ENCODE measurements around the gene CORIN. TPM values are rescaled to one million over a fixed set of nuclear protein-coding genes. Genes with fewer than 3 reads are reported as not detected.

Gene CORIN
- total RNA-seq, 1 experiment from 2014 or later, result not detected

- no TSS peak for BruUV-seq (replicated peaks)
These were observed 270.9 kb downstream of the CORIN start for GRCh38 chr4:47566969-47567368.

GRCh38 chr4:47566566-47566965 lies 271.3 kb downstream of the CORIN start:
- no peaks in the 10 kb centered on the region for H3K9me3 ChIP-seq (ENCODE audit: low read depth, low read length, poor library complexity, severe bottlenecking)
- H3K36me3 ChIP-seq (ENCODE audit: insufficient read depth, low read length, poor library complexity, severe bottlenecking), result no peaks in the 10 kb centered on the region
- H3K4me1 ChIP-seq (ENCODE audit: insufficient read depth, low read length, poor library complexity, severe bottlenecking), result no peaks in the 10 kb centered on the region
- BruUV-seq (replicated peaks), result no TSS peak
- no peak for DNase-seq (ENCODE audit: low spot score)
- H3K4me3 ChIP-seq (ENCODE audit: low read depth, low read length, poor library complexity, severe bottlenecking), result no peak overlapping the region
- POLR2A ChIA-PET (ENCODE audit: low non-redundant PET), result no interaction called here
- intact Hi-C loops (cut with micrococcal nuclease; ENCODE audit: unreplicated experiment), result loop anchor here (10.0 kb wide), 1 partner anchor 722 kb away; no protein-coding TSS in a partner anchor
- TF ChIP-seq EZH2 (IDR thresholded peaks at IDR 0.05; ENCODE audit: borderline replicate concordance, low read depth, low read length, poor library complexity, severe bottlenecking), result no peak
- TF ChIP-seq CTCF (conservative IDR thresholded peaks at IDR 0.05; ENCODE audit: low read depth, low read length), result no peak
- H3K27me3 ChIP-seq (replicated peaks; ENCODE audit: insufficient read depth, low read depth, low read length, poor library complexity), result no peaks in the 10 kb centered on the region
- no peak overlapping the region for H3K27ac ChIP-seq (ENCODE audit: low read depth, low read length, poor library complexity, severe bottlenecking)
- CTCF ChIA-PET, result no interaction called here

More at GRCh38 chr4:47566969-47567368, 270.9 kb downstream of the CORIN start:
- ChIA-PET CTCF (no interaction called here), POLR2A (ENCODE audit: low non-redundant PET) (no interaction called here)
- DNase-seq (ENCODE audit: low spot score), result no peak
- Histone ChIP-seq H3K4me3 (ENCODE audit: low read depth, low read length, poor library complexity, severe bottlenecking) (no peak overlapping the region), H3K36me3 (ENCODE audit: insufficient read depth, low read length, poor library complexity, severe bottlenecking) (no peaks in the 10 kb centered on the region), H3K9me3 (ENCODE audit: low read depth, low read length, poor library complexity, severe bottlenecking) (no peaks in the 10 kb centered on the region), H3K4me1 (ENCODE audit: insufficient read depth, low read length, poor library complexity, severe bottlenecking) (no peaks in the 10 kb centered on the region), H3K27me3 (replicated peaks; ENCODE audit: insufficient read depth, low read depth, low read length, poor library complexity) (no peaks in the 10 kb centered on the region), H3K27ac (ENCODE audit: low read depth, low read length, poor library complexity, severe bottlenecking) (no peak overlapping the region)
- intact Hi-C loops (cut with micrococcal nuclease; ENCODE audit: unreplicated experiment), result loop anchor here (10.0 kb wide), 1 partner anchor 722 kb away; no protein-coding TSS in a partner anchor
- TF ChIP-seq EZH2 (IDR thresholded peaks at IDR 0.05; ENCODE audit: borderline replicate concordance, low read depth, low read length, poor library complexity, severe bottlenecking) (no peak), CTCF (conservative IDR thresholded peaks at IDR 0.05; ENCODE audit: low read depth, low read length) (no peak)

- Histone ChIP-seq H3K4me3 (ENCODE audit: low read depth, low read length, poor library complexity, severe bottlenecking) (no peak overlapping the region), H3K27me3 (replicated peaks; ENCODE audit: insufficient read depth, low read depth, low read length, poor library complexity) (no peaks in the 10 kb centered on the region), H3K27ac (ENCODE audit: low read depth, low read length, poor library complexity, severe bottlenecking) (no peak overlapping the region), H3K4me1 (ENCODE audit: insufficient read depth, low read length, poor library complexity, severe bottlenecking) (no peaks in the 10 kb centered on the region), H3K9me3 (ENCODE audit: low read depth, low read length, poor library complexity, severe bottlenecking) (no peaks in the 10 kb centered on the region), H3K36me3 (ENCODE audit: insufficient read depth, low read length, poor library complexity, severe bottlenecking) (no peaks in the 10 kb centered on the region)
- POLR2A ChIA-PET (ENCODE audit: low non-redundant PET), result no interaction called here
- DNase-seq (ENCODE audit: low spot score), result no peak
- intact Hi-C loops (cut with micrococcal nuclease; ENCODE audit: unreplicated experiment), result loop anchor here (5.0 to 10.0 kb wide), 3 partner anchors 170 to 717 kb away; no protein-coding TSS in a partner anchor
- no peak for TF ChIP-seq EZH2 (IDR thresholded peaks at IDR 0.05; ENCODE audit: borderline replicate concordance, low read depth, low read length, poor library complexity, severe bottlenecking)
- TF ChIP-seq CTCF (conservative IDR thresholded peaks at IDR 0.05; ENCODE audit: low read depth, low read length), result no peak
- BruUV-seq (replicated peaks), result no TSS peak
- CTCF ChIA-PET, result no interaction called here
These were observed 275.6 kb downstream of the CORIN start for GRCh38 chr4:47562297-47562696.

Data from A673 (cell line).